ENCODE measurements around the gene NEK11. TPM values are rescaled to one million over a fixed set of nuclear protein-coding genes. Genes with fewer than 3 reads are reported as not detected.

Gene NEK11
- total RNA-seq, 4 donors from 2014 or later, result 4.7 to 11.2 (median 7.0) TPM

- no peak for TF ChIP-seq CTCF (IDR thresholded peaks at IDR 0.05; ENCODE audit: low read depth)
Observed at GRCh38 chr3:131371688-131372066, 345.0 kb downstream of the NEK11 start.

GRCh38 chr3:131374741-131375140, 348.1 kb downstream of the NEK11 start:
- no peak for TF ChIP-seq CTCF (IDR thresholded peaks at IDR 0.05; ENCODE audit: low read depth)

- no peak for TF ChIP-seq CTCF (IDR thresholded peaks at IDR 0.05; ENCODE audit: low read depth)
Observed at GRCh38 chr3:131381445-131382291, 355.0 kb downstream of the NEK11 start, which contains the start of gene NUDT16. TSS of gene NUDT16 (plus strand) at chr3:131381774. CDS start at chr3:131381805, 31 bp downstream.

- no peak for TF ChIP-seq CTCF (IDR thresholded peaks at IDR 0.05; ENCODE audit: low read depth)
Observed at GRCh38 chr3:131386429-131387165, 359.9 kb downstream of the NEK11 start.

GRCh38 chr3:131387796-131388489, 361.3 kb downstream of the NEK11 start:
- no peak for TF ChIP-seq CTCF (IDR thresholded peaks at IDR 0.05; ENCODE audit: low read depth)

- TF ChIP-seq CTCF (IDR thresholded peaks at IDR 0.05; ENCODE audit: low read depth), result no peak
Observed at GRCh38 chr3:131388490-131388799, 361.8 kb downstream of the NEK11 start.

GRCh38 chr3:131390331-131390730, 363.7 kb downstream of the NEK11 start:
- no peak for TF ChIP-seq CTCF (IDR thresholded peaks at IDR 0.05; ENCODE audit: low read depth)

All from subcutaneous adipose tissue (tissue), 4 donors.